ENCODE measurements around the gene CYP51A1.
"Not testable (repeated sequence)": the region's sequence is repeated elsewhere in the genome, so short reads cannot be mapped to it uniquely, and the experiment has no call there.

CYP51A1 gene

GRCh38 chr7:92092210-92092609 is 42.1 kb downstream of the CYP51A1 start:
- Histone ChIP-seq H3K27me3 (ENCODE audit: insufficient read depth, poor library complexity, severe bottlenecking) (no peaks in the 10 kb centered on the region), H3K4me3 (replicated peaks; ENCODE audit: insufficient read depth, low read length) (no peak overlapping the region), H3K27ac (replicated peaks) (no peak overlapping the region)
- DNase-seq (ENCODE audit: low read depth in 1 of 2, low spot score in 1 of 2) = no peak
- TF ChIP-seq, protein P1, sequence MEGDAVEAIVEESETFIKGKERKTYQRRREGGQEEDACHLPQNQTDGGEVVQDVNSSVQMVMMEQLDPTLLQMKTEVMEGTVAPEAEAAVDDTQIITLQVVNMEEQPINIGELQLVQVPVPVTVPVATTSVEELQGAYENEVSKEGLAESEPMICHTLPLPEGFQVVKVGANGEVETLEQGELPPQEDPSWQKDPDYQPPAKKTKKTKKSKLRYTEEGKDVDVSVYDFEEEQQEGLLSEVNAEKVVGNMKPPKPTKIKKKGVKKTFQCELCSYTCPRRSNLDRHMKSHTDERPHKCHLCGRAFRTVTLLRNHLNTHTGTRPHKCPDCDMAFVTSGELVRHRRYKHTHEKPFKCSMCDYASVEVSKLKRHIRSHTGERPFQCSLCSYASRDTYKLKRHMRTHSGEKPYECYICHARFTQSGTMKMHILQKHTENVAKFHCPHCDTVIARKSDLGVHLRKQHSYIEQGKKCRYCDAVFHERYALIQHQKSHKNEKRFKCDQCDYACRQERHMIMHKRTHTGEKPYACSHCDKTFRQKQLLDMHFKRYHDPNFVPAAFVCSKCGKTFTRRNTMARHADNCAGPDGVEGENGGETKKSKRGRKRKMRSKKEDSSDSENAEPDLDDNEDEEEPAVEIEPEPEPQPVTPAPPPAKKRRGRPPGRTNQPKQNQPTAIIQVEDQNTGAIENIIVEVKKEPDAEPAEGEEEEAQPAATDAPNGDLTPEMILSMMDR (IDR thresholded peaks at IDR 0.05; ENCODE audit: insufficient read depth, low read length) = no peak
- TF ChIP-seq, protein P2, sequence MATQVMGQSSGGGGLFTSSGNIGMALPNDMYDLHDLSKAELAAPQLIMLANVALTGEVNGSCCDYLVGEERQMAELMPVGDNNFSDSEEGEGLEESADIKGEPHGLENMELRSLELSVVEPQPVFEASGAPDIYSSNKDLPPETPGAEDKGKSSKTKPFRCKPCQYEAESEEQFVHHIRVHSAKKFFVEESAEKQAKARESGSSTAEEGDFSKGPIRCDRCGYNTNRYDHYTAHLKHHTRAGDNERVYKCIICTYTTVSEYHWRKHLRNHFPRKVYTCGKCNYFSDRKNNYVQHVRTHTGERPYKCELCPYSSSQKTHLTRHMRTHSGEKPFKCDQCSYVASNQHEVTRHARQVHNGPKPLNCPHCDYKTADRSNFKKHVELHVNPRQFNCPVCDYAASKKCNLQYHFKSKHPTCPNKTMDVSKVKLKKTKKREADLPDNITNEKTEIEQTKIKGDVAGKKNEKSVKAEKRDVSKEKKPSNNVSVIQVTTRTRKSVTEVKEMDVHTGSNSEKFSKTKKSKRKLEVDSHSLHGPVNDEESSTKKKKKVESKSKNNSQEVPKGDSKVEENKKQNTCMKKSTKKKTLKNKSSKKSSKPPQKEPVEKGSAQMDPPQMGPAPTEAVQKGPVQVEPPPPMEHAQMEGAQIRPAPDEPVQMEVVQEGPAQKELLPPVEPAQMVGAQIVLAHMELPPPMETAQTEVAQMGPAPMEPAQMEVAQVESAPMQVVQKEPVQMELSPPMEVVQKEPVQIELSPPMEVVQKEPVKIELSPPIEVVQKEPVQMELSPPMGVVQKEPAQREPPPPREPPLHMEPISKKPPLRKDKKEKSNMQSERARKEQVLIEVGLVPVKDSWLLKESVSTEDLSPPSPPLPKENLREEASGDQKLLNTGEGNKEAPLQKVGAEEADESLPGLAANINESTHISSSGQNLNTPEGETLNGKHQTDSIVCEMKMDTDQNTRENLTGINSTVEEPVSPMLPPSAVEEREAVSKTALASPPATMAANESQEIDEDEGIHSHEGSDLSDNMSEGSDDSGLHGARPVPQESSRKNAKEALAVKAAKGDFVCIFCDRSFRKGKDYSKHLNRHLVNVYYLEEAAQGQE (IDR thresholded peaks at IDR 0.05; ENCODE audit: insufficient replicate concordance, low read depth) = no peak
- no peak for TF ChIP-seq POLR2AphosphoS5 (IDR thresholded peaks at IDR 0.05; ENCODE audit: low read depth)

- Histone ChIP-seq H3K4me3 (replicated peaks; ENCODE audit: insufficient read depth, low read length) (no peak overlapping the region), H3K27me3 (ENCODE audit: insufficient read depth, poor library complexity, severe bottlenecking) (no peaks in the 10 kb centered on the region), H3K27ac (replicated peaks) (no peak overlapping the region)
- TF ChIP-seq GABPA (IDR thresholded peaks at IDR 0.05; ENCODE audit: low read depth) = no peak
- no peak for TF ChIP-seq POLR2AphosphoS5 (IDR thresholded peaks at IDR 0.05; ENCODE audit: low read depth)
- TF ChIP-seq, protein P2 (IDR thresholded peaks at IDR 0.05; ENCODE audit: insufficient replicate concordance, low read depth) = no peak
- TF ChIP-seq, protein P1 (IDR thresholded peaks at IDR 0.05; ENCODE audit: insufficient read depth, low read length) = no peak
- TF ChIP-seq SPI1 (IDR thresholded peaks at IDR 0.05; ENCODE audit: borderline replicate concordance, low read depth) = no peak
- no peak for DNase-seq (ENCODE audit: low read depth in 1 of 2, low spot score in 1 of 2)
These were observed 46.0 kb downstream of the CYP51A1 start for GRCh38 chr7:92088266-92088665.

GRCh38 chr7:92083922-92084321 is 50.4 kb downstream of the CYP51A1 start:
- H3K27ac ChIP-seq (replicated peaks); H3K4me3 ChIP-seq (replicated peaks; ENCODE audit: insufficient read depth, low read length); DNase-seq (ENCODE audit: low read depth in 1 of 2, low spot score in 1 of 2); H3K27me3 ChIP-seq (ENCODE audit: insufficient read depth, poor library complexity, severe bottlenecking): not testable (repeated sequence)

- DNase-seq (ENCODE audit: low read depth in 1 of 2, low spot score in 1 of 2) = no peak
- no peaks in the 10 kb centered on the region for H3K27me3 ChIP-seq (ENCODE audit: insufficient read depth, poor library complexity, severe bottlenecking)
- TF ChIP-seq POLR2AphosphoS5 (IDR thresholded peaks at IDR 0.05; ENCODE audit: low read depth) = no peak
- TF ChIP-seq SPI1 (IDR thresholded peaks at IDR 0.05; ENCODE audit: borderline replicate concordance, low read depth) = no peak
- no peak for TF ChIP-seq GABPA (IDR thresholded peaks at IDR 0.05; ENCODE audit: low read depth)
- TF ChIP-seq, protein P2 (IDR thresholded peaks at IDR 0.05; ENCODE audit: insufficient replicate concordance, low read depth) = no peak
- TF ChIP-seq, protein P1 (IDR thresholded peaks at IDR 0.05; ENCODE audit: insufficient read depth, low read length) = no peak
- H3K27ac ChIP-seq (replicated peaks) = no peak overlapping the region
- H3K4me3 ChIP-seq (replicated peaks; ENCODE audit: insufficient read depth, low read length) = no peak overlapping the region
These were observed 57.8 kb downstream of the CYP51A1 start for GRCh38 chr7:92076509-92076908.
